ENCODE data around the gene CDC25B. TPM values are rescaled to one million over a fixed set of nuclear protein-coding genes. Genes with fewer than 3 reads are reported as not detected.

The CDC25B gene
- total and polyA plus RNA-seq, 2 of the 13 experiments (the other 11 are each of a cell fraction or from before 2014, with no cell fraction given): 14.5 to 19.4 TPM

DNA sequence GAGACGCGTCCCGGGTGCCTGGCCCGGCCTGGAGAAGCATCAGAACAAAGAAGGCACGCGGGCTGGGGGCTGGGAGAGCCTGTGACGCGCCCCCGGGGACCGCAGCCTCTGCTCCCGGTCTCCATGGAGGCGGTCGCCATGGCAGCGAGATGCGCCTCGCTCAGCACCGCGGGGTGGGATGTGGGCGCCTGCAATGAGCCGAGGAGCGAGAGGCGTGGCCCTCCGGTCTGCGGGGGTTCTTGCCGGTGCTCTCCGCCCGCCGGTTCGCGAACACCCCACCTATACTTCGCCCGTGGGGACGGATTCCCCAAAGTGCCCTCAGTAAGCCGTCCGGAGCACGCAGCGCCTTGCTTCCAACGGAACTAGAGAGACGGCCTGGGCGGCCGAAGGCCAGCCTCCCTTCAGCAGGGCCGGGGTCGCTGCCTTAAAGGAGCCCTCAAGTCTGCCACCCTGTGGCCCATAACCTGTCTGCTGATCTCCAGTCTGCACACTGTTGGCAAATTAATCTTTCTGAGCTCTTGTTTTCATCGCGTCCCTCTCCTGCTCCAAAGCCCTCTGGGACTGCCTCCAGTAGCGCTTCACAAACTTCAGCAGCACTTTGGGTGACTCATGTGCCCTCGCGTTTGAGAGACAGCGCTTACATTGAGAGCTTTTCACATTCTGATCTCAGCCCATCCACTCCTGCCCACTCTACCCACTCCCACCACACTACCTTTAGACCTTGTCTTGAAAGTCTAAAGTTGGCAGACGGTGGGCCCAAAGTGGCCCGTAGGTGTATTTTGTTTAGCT, 27.6 kb upstream of the CDC25B start (continued):
- TF ChIP-seq ZNF337 (CRISPR knock-in tag; IDR thresholded peaks at IDR 0.05; ENCODE audit: borderline replicate concordance, low read depth): peak; percentile 39; the same call in 1 of the 2 replicates
- TF ChIP-seq RFX1 (IDR thresholded peaks at IDR 0.05): peak; percentile 98
- peak; percentile 58 for TF ChIP-seq ZFP90 (CRISPR knock-in tag; IDR thresholded peaks at IDR 0.05; ENCODE audit: borderline replicate concordance)
- TF ChIP-seq ZSCAN31 (CRISPR knock-in tag; IDR thresholded peaks at IDR 0.05; ENCODE audit: low read depth): no peak; the same call in 1 of the 2 replicates
- peak; percentile 39; the same call in 1 of the 2 replicates for TF ChIP-seq ZNF572 (CRISPR knock-in tag; IDR thresholded peaks at IDR 0.05)
- peak; percentile 31 for TF ChIP-seq CBX1 (IDR thresholded peaks at IDR 0.05; ENCODE audit: low read depth)
- 0 out of 2 replicates have a peak, but pooled peaks have one; percentile 58 for TF ChIP-seq ZNF180 (CRISPR knock-in tag; IDR thresholded peaks at IDR 0.05; ENCODE audit: borderline replicate concordance, low read depth)
- peak; percentile 39 for TF ChIP-seq AGO1 (IDR thresholded peaks at IDR 0.05; ENCODE audit: low read depth, low read length, poor library complexity, severe bottlenecking)
- TF ChIP-seq FOXO1 (CRISPR knock-in tag; IDR thresholded peaks at IDR 0.05): no peak
- peak; percentile 48 for TF ChIP-seq ZNF883 (CRISPR knock-in tag; IDR thresholded peaks at IDR 0.05; ENCODE audit: not compliant biosample characterization)
- TF ChIP-seq, protein P1, sequence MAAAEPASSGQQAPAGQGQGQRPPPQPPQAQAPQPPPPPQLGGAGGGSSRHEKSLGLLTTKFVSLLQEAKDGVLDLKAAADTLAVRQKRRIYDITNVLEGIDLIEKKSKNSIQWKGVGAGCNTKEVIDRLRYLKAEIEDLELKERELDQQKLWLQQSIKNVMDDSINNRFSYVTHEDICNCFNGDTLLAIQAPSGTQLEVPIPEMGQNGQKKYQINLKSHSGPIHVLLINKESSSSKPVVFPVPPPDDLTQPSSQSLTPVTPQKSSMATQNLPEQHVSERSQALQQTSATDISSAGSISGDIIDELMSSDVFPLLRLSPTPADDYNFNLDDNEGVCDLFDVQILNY (CRISPR knock-in tag; conservative IDR thresholded peaks at IDR 0.05): no peak
- 0 out of 2 replicates have a peak, but pooled peaks have one; percentile 15 for TF ChIP-seq ZNF761 (CRISPR knock-in tag; conservative IDR thresholded peaks at IDR 0.05)
- TF ChIP-seq ZBTB38 (CRISPR knock-in tag; IDR thresholded peaks at IDR 0.05): peak; percentile 52; the same call in 1 of the 2 replicates
- TF ChIP-seq ZBTB42 (CRISPR knock-in tag; IDR thresholded peaks at IDR 0.05): peak; percentile 74; the same call in 1 of the 2 replicates
- TF ChIP-seq, protein P2, sequence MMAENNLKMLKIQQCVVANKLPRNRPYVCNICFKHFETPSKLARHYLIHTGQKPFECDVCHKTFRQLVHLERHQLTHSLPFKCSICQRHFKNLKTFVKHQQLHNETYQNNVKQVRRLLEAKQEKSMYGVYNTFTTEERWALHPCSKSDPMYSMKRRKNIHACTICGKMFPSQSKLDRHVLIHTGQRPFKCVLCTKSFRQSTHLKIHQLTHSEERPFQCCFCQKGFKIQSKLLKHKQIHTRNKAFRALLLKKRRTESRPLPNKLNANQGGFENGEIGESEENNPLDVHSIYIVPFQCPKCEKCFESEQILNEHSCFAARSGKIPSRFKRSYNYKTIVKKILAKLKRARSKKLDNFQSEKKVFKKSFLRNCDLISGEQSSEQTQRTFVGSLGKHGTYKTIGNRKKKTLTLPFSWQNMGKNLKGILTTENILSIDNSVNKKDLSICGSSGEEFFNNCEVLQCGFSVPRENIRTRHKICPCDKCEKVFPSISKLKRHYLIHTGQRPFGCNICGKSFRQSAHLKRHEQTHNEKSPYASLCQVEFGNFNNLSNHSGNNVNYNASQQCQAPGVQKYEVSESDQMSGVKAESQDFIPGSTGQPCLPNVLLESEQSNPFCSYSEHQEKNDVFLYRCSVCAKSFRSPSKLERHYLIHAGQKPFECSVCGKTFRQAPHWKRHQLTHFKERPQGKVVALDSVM (CRISPR knock-in tag; IDR thresholded peaks at IDR 0.05): peak; percentile 88
- TF ChIP-seq KDM4B (CRISPR knock-in tag; IDR thresholded peaks at IDR 0.05): 0 out of 2 replicates have a peak, but pooled peaks have one; percentile 12
- TF ChIP-seq, protein P3, sequence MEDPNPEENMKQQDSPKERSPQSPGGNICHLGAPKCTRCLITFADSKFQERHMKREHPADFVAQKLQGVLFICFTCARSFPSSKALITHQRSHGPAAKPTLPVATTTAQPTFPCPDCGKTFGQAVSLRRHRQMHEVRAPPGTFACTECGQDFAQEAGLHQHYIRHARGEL (CRISPR knock-in tag; IDR thresholded peaks at IDR 0.05): peak; percentile 90; the same call in 1 of the 2 replicates
- TF ChIP-seq ZSCAN22 (CRISPR knock-in tag; IDR thresholded peaks at IDR 0.05): 0 out of 2 replicates have a peak, but pooled peaks have one; percentile 20
- TF ChIP-seq, protein P4, sequence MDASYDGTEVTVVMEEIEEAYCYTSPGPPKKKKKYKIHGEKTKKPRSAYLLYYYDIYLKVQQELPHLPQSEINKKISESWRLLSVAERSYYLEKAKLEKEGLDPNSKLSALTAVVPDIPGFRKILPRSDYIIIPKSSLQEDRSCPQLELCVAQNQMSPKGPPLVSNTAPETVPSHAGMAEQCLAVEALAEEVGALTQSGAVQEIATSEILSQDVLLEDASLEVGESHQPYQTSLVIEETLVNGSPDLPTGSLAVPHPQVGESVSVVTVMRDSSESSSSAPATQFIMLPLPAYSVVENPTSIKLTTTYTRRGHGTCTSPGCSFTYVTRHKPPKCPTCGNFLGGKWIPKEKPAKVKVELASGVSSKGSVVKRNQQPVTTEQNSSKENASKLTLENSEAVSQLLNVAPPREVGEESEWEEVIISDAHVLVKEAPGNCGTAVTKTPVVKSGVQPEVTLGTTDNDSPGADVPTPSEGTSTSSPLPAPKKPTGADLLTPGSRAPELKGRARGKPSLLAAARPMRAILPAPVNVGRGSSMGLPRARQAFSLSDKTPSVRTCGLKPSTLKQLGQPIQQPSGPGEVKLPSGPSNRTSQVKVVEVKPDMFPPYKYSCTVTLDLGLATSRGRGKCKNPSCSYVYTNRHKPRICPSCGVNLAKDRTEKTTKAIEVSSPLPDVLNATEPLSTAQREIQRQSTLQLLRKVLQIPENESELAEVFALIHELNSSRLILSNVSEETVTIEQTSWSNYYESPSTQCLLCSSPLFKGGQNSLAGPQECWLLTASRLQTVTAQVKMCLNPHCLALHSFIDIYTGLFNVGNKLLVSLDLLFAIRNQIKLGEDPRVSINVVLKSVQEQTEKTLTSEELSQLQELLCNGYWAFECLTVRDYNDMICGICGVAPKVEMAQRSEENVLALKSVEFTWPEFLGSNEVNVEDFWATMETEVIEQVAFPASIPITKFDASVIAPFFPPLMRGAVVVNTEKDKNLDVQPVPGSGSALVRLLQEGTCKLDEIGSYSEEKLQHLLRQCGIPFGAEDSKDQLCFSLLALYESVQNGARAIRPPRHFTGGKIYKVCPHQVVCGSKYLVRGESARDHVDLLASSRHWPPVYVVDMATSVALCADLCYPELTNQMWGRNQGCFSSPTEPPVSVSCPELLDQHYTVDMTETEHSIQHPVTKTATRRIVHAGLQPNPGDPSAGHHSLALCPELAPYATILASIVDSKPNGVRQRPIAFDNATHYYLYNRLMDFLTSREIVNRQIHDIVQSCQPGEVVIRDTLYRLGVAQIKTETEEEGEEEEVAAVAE (CRISPR knock-in tag; IDR thresholded peaks at IDR 0.05; ENCODE audit: borderline replicate concordance): 0 out of 2 replicates have a peak, but pooled peaks have one; percentile 24
- 0 out of 2 replicates have a peak, but pooled peaks have one; percentile 7 for TF ChIP-seq ARNTL (CRISPR knock-in tag; IDR thresholded peaks at IDR 0.05)
- TF ChIP-seq RFX3 (CRISPR knock-in tag; IDR thresholded peaks at IDR 0.05): peak; percentile 97
- TF ChIP-seq KAT2B (IDR thresholded peaks at IDR 0.05; ENCODE audit: borderline replicate concordance, low read depth, low read length): peak; percentile 4; the same call in 1 of the 2 replicates

Data from HepG2 (cell line).